Germinal center (tissue), 1 donor: ENCODE measurements around the gene HDHD3.
"Not testable (repeated sequence)": the region's sequence is repeated elsewhere in the genome, so short reads cannot be mapped to it uniquely, and the experiment has no call there.

Experiments
- DNase-seq: peaks from one replicate; pipeline ENCODE4 v3.0.0; 2012; ENCODE audit warnings: mixed read lengths, low spot score

HDHD3 gene

DNA sequence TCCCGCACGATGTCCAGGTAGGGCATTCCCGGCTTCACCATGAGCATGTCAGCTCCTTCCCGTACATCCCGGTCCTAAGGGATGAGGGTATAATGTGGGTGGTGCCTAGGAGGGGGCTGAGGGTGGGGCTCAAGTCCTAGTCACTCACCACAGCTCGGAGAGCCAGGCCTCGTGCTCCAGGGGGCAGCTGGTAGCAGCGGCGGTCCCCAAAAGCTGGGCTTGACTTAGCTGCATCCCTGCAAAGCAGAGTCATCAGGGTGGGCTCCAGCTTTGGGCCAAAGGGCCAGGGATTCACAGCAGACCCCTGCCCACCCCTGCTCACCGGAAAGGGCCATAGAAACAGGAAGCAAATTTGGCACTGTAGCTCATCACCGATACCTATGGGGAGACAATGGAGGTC, 12.7 kb upstream of the HDHD3 start:
- DNase-seq, result no peak

GRCh38 chr9:113388833-113389232, 12.0 kb upstream of the HDHD3 start:
- DNase-seq, result no peak

- DNase-seq, result no peak
Observed at GRCh38 chr9:113387560-113388230, 10.9 kb upstream of the HDHD3 start.

GRCh38 chr9:113386571-113387393, 10.0 kb upstream of the HDHD3 start:
- no peak for DNase-seq

DNA sequence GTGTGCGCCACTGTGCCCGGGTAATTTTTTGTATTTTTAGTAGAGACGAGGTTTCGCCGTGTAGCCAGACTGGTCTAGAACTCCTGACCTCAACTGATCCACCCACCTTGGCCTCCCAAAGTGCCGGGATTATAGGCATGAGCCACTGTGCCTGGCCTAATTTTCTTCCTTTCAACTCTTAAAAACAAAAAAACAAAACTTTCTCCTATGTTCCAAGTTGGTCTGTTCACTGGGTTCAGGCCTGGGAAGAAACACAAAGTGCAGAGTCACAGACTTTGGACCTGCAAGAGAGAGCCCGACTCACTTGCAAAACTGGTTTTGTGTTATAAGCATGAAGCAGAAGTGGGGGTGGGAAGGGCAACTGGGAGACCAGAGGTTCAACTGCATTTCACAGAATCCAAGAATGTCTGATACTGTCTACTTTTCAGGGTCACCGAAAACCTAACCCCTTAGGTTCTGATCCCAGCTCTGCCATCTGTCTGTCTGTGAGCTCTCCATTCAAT, 5.2 kb upstream of the HDHD3 start:
- no peak for DNase-seq

DNA sequence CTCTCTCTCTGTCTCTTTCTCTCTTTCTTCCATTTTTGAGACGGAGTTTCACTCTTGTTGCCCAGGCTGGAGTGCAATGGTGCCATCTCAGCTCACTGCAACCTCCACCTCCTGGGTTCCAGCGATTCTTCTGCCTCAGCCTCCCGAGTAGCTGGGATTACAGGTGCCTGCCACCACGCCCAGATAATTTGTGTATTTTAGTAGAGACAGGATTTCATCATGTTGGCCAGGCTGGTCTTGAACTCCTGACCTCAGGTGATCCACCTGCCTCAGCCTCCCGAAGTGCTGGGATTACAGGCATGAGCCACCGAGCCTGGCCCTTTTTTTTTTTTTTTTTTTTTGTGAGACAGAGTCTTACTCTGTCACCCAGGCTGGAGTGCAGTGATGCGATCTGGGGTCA, 4.7 kb upstream of the HDHD3 start:
- DNase-seq, result not testable (repeated sequence)

DNA sequence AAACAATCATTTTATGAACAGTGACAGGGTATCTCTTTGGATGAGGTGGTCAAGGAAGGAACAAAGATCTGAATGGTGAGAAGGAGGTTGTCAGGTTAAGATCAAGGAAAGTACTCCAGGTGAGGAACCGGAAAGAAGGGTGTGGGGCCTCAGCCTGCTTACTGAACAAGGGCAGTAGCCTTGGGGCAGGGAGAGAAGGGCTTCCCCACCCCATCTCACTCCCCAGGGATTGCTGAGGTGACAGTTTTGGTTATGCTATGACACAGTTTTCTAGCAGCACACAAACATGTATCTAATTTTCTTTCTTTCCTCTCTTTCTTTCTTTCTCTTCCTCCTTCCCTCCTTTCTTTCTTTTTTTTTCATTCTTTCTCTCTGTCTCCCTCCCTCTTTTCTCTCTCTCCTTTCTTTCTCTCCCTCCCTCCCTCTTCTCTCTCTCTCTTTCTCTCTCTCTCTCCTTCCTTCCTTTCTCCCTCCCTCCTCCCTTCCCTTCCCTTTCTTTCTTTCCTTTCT, 4.1 kb upstream of the HDHD3 start:
- DNase-seq, result no peak

DNA sequence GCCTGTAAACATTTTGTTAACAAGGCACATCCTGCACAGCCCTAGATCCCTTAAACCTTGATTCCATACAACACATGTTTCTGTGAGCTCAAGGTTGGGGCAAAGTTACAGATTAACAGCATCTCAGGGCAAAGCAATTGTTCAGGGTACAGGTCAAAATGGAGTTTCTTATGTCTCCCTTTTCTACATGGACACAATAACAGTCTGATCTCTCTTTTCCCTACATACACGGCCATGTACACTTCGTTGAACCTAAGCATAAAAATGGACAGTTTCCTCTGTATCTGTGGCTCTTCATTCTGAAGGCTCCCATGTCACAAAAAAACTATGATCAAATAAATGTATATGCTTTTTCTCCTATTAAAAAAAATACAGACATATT, 3.0 kb upstream of the HDHD3 start:
- DNase-seq, result not testable (repeated sequence)

GRCh38 chr9:113379094-113379828, 2.5 kb upstream of the HDHD3 start:
- DNase-seq, result not testable (repeated sequence)

- no peak for DNase-seq
Observed at GRCh38 chr9:113375057-113376023, 1.4 kb downstream of the HDHD3 start.

GRCh38 chr9:113373676-113374392, 3.0 kb downstream of the HDHD3 start:
- DNase-seq, result no peak

- no peak for DNase-seq
Observed at GRCh38 chr9:113373256-113373655, 3.5 kb downstream of the HDHD3 start.

- no peak for DNase-seq
Observed at GRCh38 chr9:113372059-113372458, 4.7 kb downstream of the HDHD3 start.

DNA sequence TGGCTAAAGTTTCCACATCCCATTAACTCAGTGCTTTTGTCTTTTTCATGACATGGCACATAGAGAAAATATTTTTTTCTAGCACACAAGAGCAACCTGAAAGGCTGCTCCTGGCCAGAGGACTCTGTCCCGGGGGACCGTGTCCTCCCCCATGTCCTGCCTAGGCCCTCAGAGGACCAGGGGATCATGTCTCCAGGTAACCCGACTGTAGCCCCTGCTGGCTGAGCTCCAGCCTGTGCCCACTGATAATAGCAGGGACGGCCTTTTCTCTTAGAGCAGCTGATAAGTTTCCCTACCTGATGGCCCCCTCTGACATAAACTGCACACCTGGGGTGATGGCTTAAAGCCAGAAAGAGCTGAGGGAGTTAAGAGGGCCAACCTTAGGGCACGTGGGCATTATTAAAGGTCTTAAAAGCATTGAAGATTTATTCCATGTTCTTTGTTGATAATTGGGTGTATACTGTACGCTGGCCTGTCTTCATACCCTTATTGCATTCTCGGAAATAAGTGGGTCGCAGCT, 5.9 kb downstream of the HDHD3 start:
- DNase-seq, result no peak

DNA sequence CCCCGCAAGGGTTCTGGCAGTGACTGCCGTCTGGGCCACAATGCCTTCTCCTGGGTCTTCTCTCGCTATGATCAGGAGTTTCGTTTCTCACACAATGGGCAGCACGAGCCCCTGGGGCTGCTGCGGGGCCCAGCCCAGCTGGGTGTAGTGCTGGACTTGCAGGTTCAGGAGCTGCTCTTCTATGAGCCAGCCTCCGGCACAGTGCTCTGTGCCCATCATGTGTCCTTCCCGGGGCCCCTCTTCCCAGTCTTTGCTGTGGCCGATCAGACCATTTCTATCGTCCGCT, 7.0 kb downstream of the HDHD3 start:
- DNase-seq, result no peak

DNA sequence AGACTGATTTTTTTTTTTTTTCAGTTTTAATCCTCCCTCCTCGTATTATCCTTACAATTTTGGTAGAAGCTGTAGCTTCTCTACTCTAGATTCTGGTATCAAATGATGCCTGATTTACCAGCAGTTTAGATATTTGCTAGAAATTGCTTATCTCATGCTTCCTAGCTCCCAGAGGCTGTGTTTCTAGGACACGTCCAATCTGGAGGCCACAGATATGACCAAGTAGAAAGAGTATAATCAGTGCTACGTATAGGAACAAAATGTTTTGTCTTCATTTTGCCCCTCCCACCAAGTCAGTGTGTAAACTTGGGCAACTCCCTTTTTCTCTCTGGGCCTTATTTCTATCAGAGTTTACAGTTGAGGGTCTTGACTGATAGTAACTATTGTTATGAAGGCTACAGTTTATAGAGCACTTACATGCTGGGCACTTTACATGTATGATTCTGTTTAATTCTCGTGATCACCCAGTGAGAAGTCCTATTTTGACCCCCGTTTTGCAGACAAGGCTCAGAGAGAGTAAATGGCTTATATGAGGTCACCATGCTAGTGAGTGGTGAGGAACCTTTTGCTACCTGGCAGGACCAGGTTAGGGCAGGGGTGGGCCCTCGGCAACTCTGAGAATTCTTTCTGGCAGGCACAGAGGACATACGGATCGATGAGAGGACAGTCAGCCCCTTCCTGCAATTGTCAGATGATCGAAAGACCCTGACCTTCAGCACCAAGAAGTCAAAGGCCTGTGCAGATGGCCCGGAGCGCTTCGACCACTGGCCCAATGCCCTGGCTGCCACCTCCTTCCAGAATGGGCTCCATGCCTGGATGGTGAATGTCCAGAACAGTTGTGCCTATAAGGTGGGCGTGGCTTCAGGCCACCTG, 7.6 kb downstream of the HDHD3 start:
- no peak for DNase-seq

DNA sequence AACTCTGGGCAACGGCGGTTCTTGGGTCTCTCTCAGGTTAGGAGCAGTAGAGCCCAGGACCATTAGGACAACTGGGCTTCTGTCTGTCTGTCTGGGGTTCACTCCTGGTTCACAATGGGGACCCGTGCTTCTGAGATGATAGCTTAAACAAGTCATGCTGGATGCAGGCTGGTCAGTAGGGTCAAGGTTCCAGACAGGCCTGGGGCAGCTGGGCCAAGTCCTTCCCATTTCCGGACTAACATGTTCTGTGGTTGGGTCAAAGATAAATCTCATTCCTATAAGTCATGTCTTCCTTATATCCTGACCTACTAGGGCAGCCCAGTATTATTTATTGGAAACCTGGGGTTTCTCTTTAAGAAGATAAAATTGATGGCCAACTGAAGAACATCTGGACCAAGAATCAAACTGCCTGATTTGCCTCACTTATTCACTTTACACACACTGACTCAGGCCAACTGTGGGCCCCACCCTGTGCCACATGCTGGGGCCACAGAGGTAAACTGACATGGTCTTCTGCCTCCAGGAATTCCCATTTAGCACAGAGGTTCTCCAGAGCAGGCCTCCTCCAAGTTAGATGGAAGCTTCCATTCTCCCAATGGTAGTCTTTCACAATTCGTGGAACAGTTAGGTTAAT, 8.3 kb downstream of the HDHD3 start:
- DNase-seq, result no peak

DNA sequence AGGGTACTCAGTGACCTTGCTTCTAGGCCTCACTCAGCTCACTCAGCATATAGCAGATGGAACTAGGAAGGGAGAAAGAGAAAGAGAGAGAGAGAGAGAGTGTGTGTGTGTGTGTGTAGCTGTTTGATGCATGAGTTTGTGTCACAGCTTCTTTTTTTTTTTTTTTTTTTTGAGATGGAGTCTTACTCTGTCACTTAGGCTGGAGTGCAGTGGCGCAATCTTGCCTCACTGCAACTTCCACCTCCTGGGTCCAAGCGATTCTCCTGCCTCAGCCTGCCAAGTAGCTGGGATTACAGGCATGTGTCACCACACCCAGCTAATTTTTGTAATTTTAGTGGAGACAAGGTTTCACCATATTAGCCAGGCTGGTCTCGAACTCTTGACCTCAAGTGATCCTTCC, 11.1 kb downstream of the HDHD3 start:
- not testable (repeated sequence) for DNase-seq

DNA sequence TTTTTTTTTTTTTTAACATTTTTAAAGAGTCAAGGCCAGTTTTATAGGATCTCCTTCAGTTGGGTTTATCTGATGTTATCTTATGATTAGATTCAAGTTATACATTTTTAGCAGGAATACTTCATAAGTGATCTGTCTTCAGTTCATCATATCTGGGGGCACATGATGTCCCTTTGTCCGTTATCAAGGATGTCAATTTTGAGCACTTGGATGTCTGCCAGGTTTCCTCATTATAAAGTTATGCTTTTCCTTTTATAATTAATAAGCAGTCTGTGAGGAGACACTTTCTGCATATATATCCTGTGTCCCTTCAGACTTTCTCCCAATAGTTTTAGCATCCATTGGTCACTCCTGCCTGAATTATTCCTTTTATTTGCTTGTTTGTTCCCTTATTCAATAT, 11.8 kb downstream of the HDHD3 start:
- DNase-seq, result no peak
